Liver (tissue), 9 donors: Measurements from ENCODE around the gene MAPKAP1. TPM values are rescaled to one million over a fixed set of nuclear protein-coding genes. Genes with fewer than 3 reads are reported as not detected.

Experiments
- DNase-seq: peaks from one replicate; pipeline ENCODE4 v3.0.0-alpha.2; 2017; ENCODE audit warnings: low spot score
- H3K27ac ChIP-seq, 2 donors: one replicate each; pipeline ENCODE4 v1.7.0; 2013; ENCODE audit warnings: inconsistent platforms in 2 of 2, low read length in 2 of 2, control low read depth in 1 of 2, low read depth in 1 of 2, mild to moderate bottlenecking in 1 of 2
- H3K27me3 ChIP-seq, 4 donors: one replicate each; pipeline versions ENCODE4 v1.6.1 to v1.7.0; 2013; ENCODE audit warnings: low read length in 3 of 4, inconsistent platforms in 1 of 4, mild to moderate bottlenecking in 1 of 4, moderate library complexity in 1 of 4; ENCODE audit not compliant: control insufficient read depth in 4 of 4, insufficient read depth in 4 of 4
- H3K36me3 ChIP-seq, 4 donors: one replicate each; pipeline versions ENCODE4 v1.6.1 to v1.7.0; 2013; ENCODE audit warnings: low read length in 3 of 4, mild to moderate bottlenecking in 3 of 4, low read depth in 1 of 4, moderate library complexity in 1 of 4; ENCODE audit not compliant: control insufficient read depth in 4 of 4, insufficient read depth in 3 of 4
- H3K4me1 ChIP-seq, 4 donors: one replicate each; pipeline versions ENCODE4 v1.6.1 to v1.7.0; 2013; ENCODE audit warnings: low read length in 3 of 4, mild to moderate bottlenecking in 3 of 4, moderate library complexity in 1 of 4; ENCODE audit not compliant: control insufficient read depth in 4 of 4, insufficient read depth in 4 of 4
- H3K4me3 ChIP-seq, 3 donors: one replicate each; pipeline versions ENCODE4 v1.6.1 to v1.7.0; 2013; ENCODE audit warnings: low read length in 3 of 3, control low read depth in 1 of 3, low read depth in 1 of 3, mild to moderate bottlenecking in 1 of 3
- H3K9ac ChIP-seq, 2 donors: one replicate each; pipeline ENCODE4 v1.7.0; 2013; ENCODE audit warnings: low read length in 2 of 2, mild to moderate bottlenecking in 2 of 2, moderate library complexity in 2 of 2, control low read depth in 1 of 2, low read depth in 1 of 2
- H3K9me3 ChIP-seq, 4 donors: one replicate each; pipeline versions ENCODE4 v1.6.1 to v1.7.0; 2013; ENCODE audit warnings: low read length in 3 of 4; ENCODE audit not compliant: control insufficient read depth in 4 of 4
- ATF3 ChIP-seq: IDR thresholded peaks from 2 replicates; pipeline ENCODE4 v1.6.1; 2016; ENCODE audit warnings: antibody characterized with exemption
- CTCF ChIP-seq: fragments of 150-350 bp; IDR thresholded peaks from 2 replicates; pipeline ENCODE4 v1.5.1; 2017; ENCODE audit warnings: improper control_type of control experiment, low read depth, low read length; ENCODE audit not compliant: missing input control
- EGR1 ChIP-seq, 2 donors: IDR thresholded peaks; 2 replicates each; pipeline ENCODE4 v1.6.1; 2016 to 2018; ENCODE audit warnings: antibody characterized with exemption in 2 of 2, low read depth in 2 of 2
- FOXA1 ChIP-seq: IDR thresholded peaks from 2 replicates; pipeline ENCODE4 v1.6.1; 2016; ENCODE audit warnings: antibody characterized with exemption
- FOXA2 ChIP-seq: IDR thresholded peaks from 2 replicates; pipeline ENCODE4 v1.6.1; 2016; ENCODE audit warnings: antibody characterized with exemption
- HNF4G ChIP-seq: IDR thresholded peaks from 2 replicates; pipeline ENCODE4 v1.6.1; 2016; ENCODE audit warnings: antibody characterized with exemption
- JUND ChIP-seq, 2 donors: IDR thresholded peaks; 2 replicates each; pipeline ENCODE4 v1.6.1; 2016; ENCODE audit warnings: antibody characterized with exemption in 2 of 2
- NR2F2 ChIP-seq: IDR thresholded peaks from 2 replicates; pipeline ENCODE4 v1.6.1; 2016; ENCODE audit warnings: antibody characterized with exemption
- RAD21 ChIP-seq, 2 donors: IDR thresholded peaks; 2 replicates each; pipeline ENCODE4 v1.6.1; 2016; ENCODE audit warnings: antibody characterized with exemption in 2 of 2, mild to moderate bottlenecking in 2 of 2
- REST ChIP-seq: IDR thresholded peaks from 2 replicates; pipeline ENCODE4 v1.6.1; 2016; ENCODE audit warnings: antibody characterized with exemption, mild to moderate bottlenecking
- RXRA ChIP-seq, 2 donors: IDR thresholded peaks; 2 replicates each; pipeline ENCODE4 v1.6.1; 2017 to 2018; ENCODE audit warnings: antibody characterized with exemption in 2 of 2, mild to moderate bottlenecking in 1 of 2
- SP1 ChIP-seq: IDR thresholded peaks from 2 replicates; pipeline ENCODE4 v1.6.1; 2018; ENCODE audit warnings: antibody characterized with exemption, mild to moderate bottlenecking
- TAF1 ChIP-seq: conservative IDR thresholded peaks from 2 replicates; pipeline ENCODE4 v1.6.1; 2016; ENCODE audit warnings: antibody characterized with exemption, mild to moderate bottlenecking
- YY1 ChIP-seq: IDR thresholded peaks from 2 replicates; pipeline ENCODE4 v1.6.1; 2016; ENCODE audit warnings: antibody characterized with exemption, mild to moderate bottlenecking
- WGBS: extraction: QIAGEN DNeasy Blood & Tissue Kit; methylation state at CpG from one replicate; pipeline ENCODE4 v1.1.7; 2013; 5-methylcytosine and 5-hydroxymethylcytosine counted together
- polyA plus RNA-seq, 2 donors: library from polyadenylated mRNA; stranded (reverse) in 1 of 2; unstranded in 1 of 2; fragments of 200-250 nt in 1 of 2; fragments of >200 nt in 1 of 2; fragmentation: Nextera tagmentation in 1 of 2; extraction: Ambion mirVana in 1 of 2; gene quantifications; one replicate each; pipeline versions ENCODE4 v1.2.1 to v1.2.3, GENCODE V29; 2013 to 2015
- total RNA-seq, 2 donors: library from RNA; depleted of rRNA; stranded (reverse); fragments of >200 nt; gene quantifications; one replicate each; pipeline ENCODE4 v1.2.3, GENCODE V29; 2014
- donor health status: healthy.
- donor health status: healthy.
- donor health status: healthy.
- donor health status: healthy.
- donor health status: healthy.

MAPKAP1 gene
- total and polyA plus RNA-seq, 4 donors, result 23.6 to 55.9 (median 32.7) TPM

GRCh38 chr9:125690679-125691078, 16.3 kb downstream of the MAPKAP1 start:
- TF ChIP-seq RXRA (IDR thresholded peaks at IDR 0.05) (no peak), REST (no peak), FOXA2 (no peak), FOXA1 (no peak), RAD21 (IDR thresholded peaks at IDR 0.05) (no peak), HNF4G (no peak), ATF3 (no peak)
- H3K27me3 ChIP-seq, result no peaks in the 10 kb centered on the region
- H3K4me1 ChIP-seq, result no peaks in the 10 kb centered on the region
- no peak overlapping the region for H3K4me3 ChIP-seq
- no peak overlapping the region for H3K9ac ChIP-seq
- no peaks in the 10 kb centered on the region for H3K9me3 ChIP-seq
- no peak for DNase-seq
- 92% methylated on average over 10 of the region's 10 CpGs for WGBS
- no peaks in the 10 kb centered on the region for H3K36me3 ChIP-seq
- H3K27ac ChIP-seq, result no peak overlapping the region

GRCh38 chr9:125687163-125687863, 19.7 kb downstream of the MAPKAP1 start:
- H3K36me3 ChIP-seq, result peaks cover 0 to 8% (median 3%) of the 10 kb centered on the region in 4 donors
- TF ChIP-seq JUND (IDR thresholded peaks at IDR 0.05), result no peak
- TF ChIP-seq SP1, result no peak
- no peak for TF ChIP-seq TAF1
- no peak for TF ChIP-seq FOXA1
- TF ChIP-seq RXRA (IDR thresholded peaks at IDR 0.05), result no peak
- no peak for TF ChIP-seq REST
- TF ChIP-seq YY1, result no peak
- no peak for TF ChIP-seq FOXA2
- no peak for TF ChIP-seq EGR1 (IDR thresholded peaks at IDR 0.05; ENCODE audit: low read depth in 2 of 2)
- TF ChIP-seq NR2F2, result no peak
- no peak for TF ChIP-seq CTCF
- no peak overlapping the region for H3K27ac ChIP-seq
- H3K4me3 ChIP-seq, result no peak overlapping the region
- WGBS, result 95% methylated on average over 4 of the region's 4 CpGs
- no peaks in the 10 kb centered on the region for H3K27me3 ChIP-seq
- no peak for DNase-seq
- no peaks in the 10 kb centered on the region for H3K4me1 ChIP-seq
- H3K9ac ChIP-seq, result no peak overlapping the region
- H3K9me3 ChIP-seq, result no peaks in the 10 kb centered on the region
